HepG2 (cell line): Measurements from ENCODE around the gene IP6K1. TPM values are rescaled to one million over a fixed set of nuclear protein-coding genes. Genes with fewer than 3 reads are reported as not detected.

Experiments
- NCOR1 ChIP-seq: fragments of 200-600 bp; sonication (generic); IDR thresholded peaks from 2 replicates; pipeline ENCODE4 v1.7.0; 2017; ENCODE audit warnings: antibody characterized with exemption, low read length, borderline replicate concordance
- SPEN ChIP-seq: sonication (generic); formaldehyde crosslinking; IDR thresholded peaks from 2 replicates; pipeline ENCODE4 v1.5.1; 2020; ENCODE audit warnings: low read depth, mild to moderate bottlenecking, missing genetic modification reagents
- ZNF558 ChIP-seq: sonication (generic); formaldehyde crosslinking; IDR thresholded peaks from 2 replicates; pipeline ENCODE4 v1.9.0; 2022; ENCODE audit warnings: mild to moderate bottlenecking, missing genetic modification reagents, borderline replicate concordance
- polyA plus RNA-seq, 8 experiments: library from polyadenylated mRNA; depleted of rRNA in 3 of 8; stranded (reverse) in 7 of 8; unstranded in 1 of 8; fragments of >200 nt; fragmentation: Illumina TruSeq in 4 of 8; extraction: Trizol in 4 of 8; gene quantifications; 2 replicates each; pipeline versions ENCODE4 v1.2.1 to v1.2.3, GENCODE V29; 2011 to 2016; ENCODE audit warnings: low read depth in 4 of 8, missing spikeins in 1 of 8, mixed read lengths in 1 of 8; ENCODE audit not compliant: insufficient read depth in 1 of 8
- total RNA-seq, 5 experiments: library from RNA; depleted of rRNA; stranded (reverse); fragments of >200 nt; fragmentation: Illumina TruSeq; extraction: Trizol; gene quantifications; 2 replicates each; pipeline ENCODE4 v1.2.3, GENCODE V29; 2016; ENCODE audit warnings: low read depth in 1 of 5
- TF ChIP-seq, protein P1 (sequence below): sonication (generic); formaldehyde crosslinking; IDR thresholded peaks from 2 replicates; pipeline ENCODE4 v1.4.0; 2020; ENCODE audit warnings: missing genetic modification reagents, borderline replicate concordance
- TF ChIP-seq, protein P2 (sequence below): sonication (generic); formaldehyde crosslinking; IDR thresholded peaks from 2 replicates; pipeline ENCODE4 v1.4.0; 2020; ENCODE audit warnings: missing genetic modification reagents
- TF ChIP-seq, protein P3 (sequence below): sonication (generic); formaldehyde crosslinking; conservative IDR thresholded peaks from 2 replicates; pipeline ENCODE4 v1.4.0; 2020; ENCODE audit warnings: mild to moderate bottlenecking, missing genetic modification reagents, moderate library complexity
- TF ChIP-seq, protein P4 (sequence below): sonication (generic); formaldehyde crosslinking; IDR thresholded peaks from 2 replicates; pipeline ENCODE4 v1.5.1; 2020; ENCODE audit warnings: mild to moderate bottlenecking, missing genetic modification reagents, moderate library complexity
- TF ChIP-seq, protein P5 (sequence below), 2 experiments: IDR thresholded peaks; 2 replicates each; pipeline ENCODE4 v1.6.1; 2011 to 2012; ENCODE audit warnings: low read length in 2 of 2, borderline replicate concordance in 1 of 2, low read depth in 1 of 2, mild to moderate bottlenecking in 1 of 2, moderate library complexity in 1 of 2

IP6K1 gene
- total and polyA plus RNA-seq, 2 of the 13 experiments (the other 11 are each of a cell fraction or from before 2014, with no cell fraction given): 17.7 to 29.7 TPM

DNA sequence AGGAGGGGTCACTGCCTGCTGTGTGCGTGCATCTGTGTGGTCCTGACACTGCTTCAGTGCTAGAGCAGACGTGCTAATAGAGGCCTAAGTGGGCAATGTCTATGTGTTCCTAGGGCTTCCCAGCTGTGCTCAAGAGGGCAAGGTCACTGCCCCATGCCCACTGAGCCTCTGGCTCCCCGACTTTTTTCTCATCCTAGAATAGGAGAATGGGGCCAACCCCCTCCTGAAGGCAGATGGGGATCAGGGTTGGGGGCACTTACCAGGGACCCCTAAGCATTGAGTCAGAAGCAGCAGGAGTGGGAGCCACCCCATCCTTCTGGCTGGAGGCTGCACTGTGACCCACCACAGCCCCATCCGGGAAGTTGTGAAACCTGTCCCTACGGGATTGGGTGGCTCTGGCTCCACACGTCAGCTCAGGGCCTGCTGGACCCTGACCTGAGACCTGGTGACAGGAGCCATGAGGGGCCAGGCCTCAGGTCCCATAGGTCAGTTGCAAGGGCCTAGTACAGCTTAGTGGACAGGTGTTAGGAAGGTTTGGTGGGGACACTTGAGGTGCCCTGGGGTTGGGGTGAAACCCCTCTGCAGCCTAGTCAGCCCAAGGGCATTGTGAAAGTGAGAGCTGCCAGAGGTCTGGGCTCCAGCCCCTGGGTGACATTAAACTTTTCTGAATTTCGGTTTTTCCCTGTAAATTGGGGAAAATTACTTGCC, 97.8 kb downstream of the IP6K1 start (continued):
- TF ChIP-seq, protein P1, sequence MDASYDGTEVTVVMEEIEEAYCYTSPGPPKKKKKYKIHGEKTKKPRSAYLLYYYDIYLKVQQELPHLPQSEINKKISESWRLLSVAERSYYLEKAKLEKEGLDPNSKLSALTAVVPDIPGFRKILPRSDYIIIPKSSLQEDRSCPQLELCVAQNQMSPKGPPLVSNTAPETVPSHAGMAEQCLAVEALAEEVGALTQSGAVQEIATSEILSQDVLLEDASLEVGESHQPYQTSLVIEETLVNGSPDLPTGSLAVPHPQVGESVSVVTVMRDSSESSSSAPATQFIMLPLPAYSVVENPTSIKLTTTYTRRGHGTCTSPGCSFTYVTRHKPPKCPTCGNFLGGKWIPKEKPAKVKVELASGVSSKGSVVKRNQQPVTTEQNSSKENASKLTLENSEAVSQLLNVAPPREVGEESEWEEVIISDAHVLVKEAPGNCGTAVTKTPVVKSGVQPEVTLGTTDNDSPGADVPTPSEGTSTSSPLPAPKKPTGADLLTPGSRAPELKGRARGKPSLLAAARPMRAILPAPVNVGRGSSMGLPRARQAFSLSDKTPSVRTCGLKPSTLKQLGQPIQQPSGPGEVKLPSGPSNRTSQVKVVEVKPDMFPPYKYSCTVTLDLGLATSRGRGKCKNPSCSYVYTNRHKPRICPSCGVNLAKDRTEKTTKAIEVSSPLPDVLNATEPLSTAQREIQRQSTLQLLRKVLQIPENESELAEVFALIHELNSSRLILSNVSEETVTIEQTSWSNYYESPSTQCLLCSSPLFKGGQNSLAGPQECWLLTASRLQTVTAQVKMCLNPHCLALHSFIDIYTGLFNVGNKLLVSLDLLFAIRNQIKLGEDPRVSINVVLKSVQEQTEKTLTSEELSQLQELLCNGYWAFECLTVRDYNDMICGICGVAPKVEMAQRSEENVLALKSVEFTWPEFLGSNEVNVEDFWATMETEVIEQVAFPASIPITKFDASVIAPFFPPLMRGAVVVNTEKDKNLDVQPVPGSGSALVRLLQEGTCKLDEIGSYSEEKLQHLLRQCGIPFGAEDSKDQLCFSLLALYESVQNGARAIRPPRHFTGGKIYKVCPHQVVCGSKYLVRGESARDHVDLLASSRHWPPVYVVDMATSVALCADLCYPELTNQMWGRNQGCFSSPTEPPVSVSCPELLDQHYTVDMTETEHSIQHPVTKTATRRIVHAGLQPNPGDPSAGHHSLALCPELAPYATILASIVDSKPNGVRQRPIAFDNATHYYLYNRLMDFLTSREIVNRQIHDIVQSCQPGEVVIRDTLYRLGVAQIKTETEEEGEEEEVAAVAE: peak; percentile 19; the same call in 1 of the 2 replicates
- TF ChIP-seq, protein P2, sequence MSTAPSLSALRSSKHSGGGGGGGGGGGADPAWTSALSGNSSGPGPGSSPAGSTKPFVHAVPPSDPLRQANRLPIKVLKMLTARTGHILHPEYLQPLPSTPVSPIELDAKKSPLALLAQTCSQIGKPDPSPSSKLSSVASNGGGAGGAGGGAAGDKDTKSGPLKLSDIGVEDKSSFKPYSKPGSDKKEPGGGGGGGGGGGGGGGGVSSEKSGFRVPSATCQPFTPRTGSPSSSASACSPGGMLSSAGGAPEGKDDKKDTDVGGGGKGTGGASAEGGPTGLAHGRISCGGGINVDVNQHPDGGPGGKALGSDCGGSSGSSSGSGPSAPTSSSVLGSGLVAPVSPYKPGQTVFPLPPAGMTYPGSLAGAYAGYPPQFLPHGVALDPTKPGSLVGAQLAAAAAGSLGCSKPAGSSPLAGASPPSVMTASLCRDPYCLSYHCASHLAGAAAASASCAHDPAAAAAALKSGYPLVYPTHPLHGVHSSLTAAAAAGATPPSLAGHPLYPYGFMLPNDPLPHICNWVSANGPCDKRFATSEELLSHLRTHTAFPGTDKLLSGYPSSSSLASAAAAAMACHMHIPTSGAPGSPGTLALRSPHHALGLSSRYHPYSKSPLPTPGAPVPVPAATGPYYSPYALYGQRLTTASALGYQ (CRISPR knock-in tag): peak; percentile 33; the same call in 1 of the 2 replicates
- TF ChIP-seq, protein P3, sequence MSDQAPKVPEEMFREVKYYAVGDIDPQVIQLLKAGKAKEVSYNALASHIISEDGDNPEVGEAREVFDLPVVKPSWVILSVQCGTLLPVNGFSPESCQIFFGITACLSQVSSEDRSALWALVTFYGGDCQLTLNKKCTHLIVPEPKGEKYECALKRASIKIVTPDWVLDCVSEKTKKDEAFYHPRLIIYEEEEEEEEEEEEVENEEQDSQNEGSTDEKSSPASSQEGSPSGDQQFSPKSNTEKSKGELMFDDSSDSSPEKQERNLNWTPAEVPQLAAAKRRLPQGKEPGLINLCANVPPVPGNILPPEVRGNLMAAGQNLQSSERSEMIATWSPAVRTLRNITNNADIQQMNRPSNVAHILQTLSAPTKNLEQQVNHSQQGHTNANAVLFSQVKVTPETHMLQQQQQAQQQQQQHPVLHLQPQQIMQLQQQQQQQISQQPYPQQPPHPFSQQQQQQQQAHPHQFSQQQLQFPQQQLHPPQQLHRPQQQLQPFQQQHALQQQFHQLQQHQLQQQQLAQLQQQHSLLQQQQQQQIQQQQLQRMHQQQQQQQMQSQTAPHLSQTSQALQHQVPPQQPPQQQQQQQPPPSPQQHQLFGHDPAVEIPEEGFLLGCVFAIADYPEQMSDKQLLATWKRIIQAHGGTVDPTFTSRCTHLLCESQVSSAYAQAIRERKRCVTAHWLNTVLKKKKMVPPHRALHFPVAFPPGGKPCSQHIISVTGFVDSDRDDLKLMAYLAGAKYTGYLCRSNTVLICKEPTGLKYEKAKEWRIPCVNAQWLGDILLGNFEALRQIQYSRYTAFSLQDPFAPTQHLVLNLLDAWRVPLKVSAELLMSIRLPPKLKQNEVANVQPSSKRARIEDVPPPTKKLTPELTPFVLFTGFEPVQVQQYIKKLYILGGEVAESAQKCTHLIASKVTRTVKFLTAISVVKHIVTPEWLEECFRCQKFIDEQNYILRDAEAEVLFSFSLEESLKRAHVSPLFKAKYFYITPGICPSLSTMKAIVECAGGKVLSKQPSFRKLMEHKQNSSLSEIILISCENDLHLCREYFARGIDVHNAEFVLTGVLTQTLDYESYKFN (CRISPR knock-in tag): peak; percentile 76
- TF ChIP-seq, protein P4, sequence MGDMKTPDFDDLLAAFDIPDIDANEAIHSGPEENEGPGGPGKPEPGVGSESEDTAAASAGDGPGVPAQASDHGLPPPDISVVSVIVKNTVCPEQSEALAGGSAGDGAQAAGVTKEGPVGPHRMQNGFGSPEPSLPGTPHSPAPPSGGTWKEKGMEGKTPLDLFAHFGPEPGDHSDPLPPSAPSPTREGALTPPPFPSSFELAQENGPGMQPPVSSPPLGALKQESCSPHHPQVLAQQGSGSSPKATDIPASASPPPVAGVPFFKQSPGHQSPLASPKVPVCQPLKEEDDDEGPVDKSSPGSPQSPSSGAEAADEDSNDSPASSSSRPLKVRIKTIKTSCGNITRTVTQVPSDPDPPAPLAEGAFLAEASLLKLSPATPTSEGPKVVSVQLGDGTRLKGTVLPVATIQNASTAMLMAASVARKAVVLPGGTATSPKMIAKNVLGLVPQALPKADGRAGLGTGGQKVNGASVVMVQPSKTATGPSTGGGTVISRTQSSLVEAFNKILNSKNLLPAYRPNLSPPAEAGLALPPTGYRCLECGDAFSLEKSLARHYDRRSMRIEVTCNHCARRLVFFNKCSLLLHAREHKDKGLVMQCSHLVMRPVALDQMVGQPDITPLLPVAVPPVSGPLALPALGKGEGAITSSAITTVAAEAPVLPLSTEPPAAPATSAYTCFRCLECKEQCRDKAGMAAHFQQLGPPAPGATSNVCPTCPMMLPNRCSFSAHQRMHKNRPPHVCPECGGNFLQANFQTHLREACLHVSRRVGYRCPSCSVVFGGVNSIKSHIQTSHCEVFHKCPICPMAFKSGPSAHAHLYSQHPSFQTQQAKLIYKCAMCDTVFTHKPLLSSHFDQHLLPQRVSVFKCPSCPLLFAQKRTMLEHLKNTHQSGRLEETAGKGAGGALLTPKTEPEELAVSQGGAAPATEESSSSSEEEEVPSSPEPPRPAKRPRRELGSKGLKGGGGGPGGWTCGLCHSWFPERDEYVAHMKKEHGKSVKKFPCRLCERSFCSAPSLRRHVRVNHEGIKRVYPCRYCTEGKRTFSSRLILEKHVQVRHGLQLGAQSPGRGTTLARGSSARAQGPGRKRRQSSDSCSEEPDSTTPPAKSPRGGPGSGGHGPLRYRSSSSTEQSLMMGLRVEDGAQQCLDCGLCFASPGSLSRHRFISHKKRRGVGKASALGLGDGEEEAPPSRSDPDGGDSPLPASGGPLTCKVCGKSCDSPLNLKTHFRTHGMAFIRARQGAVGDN (CRISPR knock-in tag): peak; percentile 80
- TF ChIP-seq SPEN (CRISPR knock-in tag) (peak; percentile 63; the same call in 1 of the 2 replicates), NCOR1 (peak; percentile 43; the same call in 1 of the 2 replicates), ZNF558 (peak; percentile 56; the same call in 1 of the 2 replicates)
- TF ChIP-seq, protein P5, sequence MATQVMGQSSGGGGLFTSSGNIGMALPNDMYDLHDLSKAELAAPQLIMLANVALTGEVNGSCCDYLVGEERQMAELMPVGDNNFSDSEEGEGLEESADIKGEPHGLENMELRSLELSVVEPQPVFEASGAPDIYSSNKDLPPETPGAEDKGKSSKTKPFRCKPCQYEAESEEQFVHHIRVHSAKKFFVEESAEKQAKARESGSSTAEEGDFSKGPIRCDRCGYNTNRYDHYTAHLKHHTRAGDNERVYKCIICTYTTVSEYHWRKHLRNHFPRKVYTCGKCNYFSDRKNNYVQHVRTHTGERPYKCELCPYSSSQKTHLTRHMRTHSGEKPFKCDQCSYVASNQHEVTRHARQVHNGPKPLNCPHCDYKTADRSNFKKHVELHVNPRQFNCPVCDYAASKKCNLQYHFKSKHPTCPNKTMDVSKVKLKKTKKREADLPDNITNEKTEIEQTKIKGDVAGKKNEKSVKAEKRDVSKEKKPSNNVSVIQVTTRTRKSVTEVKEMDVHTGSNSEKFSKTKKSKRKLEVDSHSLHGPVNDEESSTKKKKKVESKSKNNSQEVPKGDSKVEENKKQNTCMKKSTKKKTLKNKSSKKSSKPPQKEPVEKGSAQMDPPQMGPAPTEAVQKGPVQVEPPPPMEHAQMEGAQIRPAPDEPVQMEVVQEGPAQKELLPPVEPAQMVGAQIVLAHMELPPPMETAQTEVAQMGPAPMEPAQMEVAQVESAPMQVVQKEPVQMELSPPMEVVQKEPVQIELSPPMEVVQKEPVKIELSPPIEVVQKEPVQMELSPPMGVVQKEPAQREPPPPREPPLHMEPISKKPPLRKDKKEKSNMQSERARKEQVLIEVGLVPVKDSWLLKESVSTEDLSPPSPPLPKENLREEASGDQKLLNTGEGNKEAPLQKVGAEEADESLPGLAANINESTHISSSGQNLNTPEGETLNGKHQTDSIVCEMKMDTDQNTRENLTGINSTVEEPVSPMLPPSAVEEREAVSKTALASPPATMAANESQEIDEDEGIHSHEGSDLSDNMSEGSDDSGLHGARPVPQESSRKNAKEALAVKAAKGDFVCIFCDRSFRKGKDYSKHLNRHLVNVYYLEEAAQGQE (IDR thresholded peaks at IDR 0.05; ENCODE audit: borderline replicate concordance in 1 of 2, low read depth in 1 of 2, low read length in 2 of 2): peak in 1 of 2 experiments; percentile 27; a peak in 1 of 4 replicates
